SK-N-SH treated with all-trans-retinoic acid at 6 μM for 48 hours (cell line): ENCODE measurements around the gene DENND1C.

Source experiments
- ATAC-seq: fragments of 200-7000 bp; cut with Tn5 transposase; 3 replicates; pipeline ENCODE4 v1.9.1; 2020; ENCODE audit warnings: mild to moderate bottlenecking, moderate library complexity
- ARNTL ChIP-seq: fragments of 450-650 bp; formaldehyde crosslinking; IDR thresholded peaks from 2 replicates; pipeline ENCODE4 v1.5.0; 2020; ENCODE audit warnings: low read depth, mild to moderate bottlenecking, moderate library complexity, borderline replicate concordance
- BACH2 ChIP-seq: fragments of 250-450 bp; sonication (Bioruptor Pico); IDR thresholded peaks from 2 replicates; pipeline ENCODE4 v1.9.0; 2021; ENCODE audit warnings: mild to moderate bottlenecking, borderline replicate concordance
- CSDC2 ChIP-seq: fragments of 250-450 bp; sonication (Bioruptor Pico); IDR thresholded peaks from 2 replicates; pipeline ENCODE4 v1.5.0; 2020; ENCODE audit warnings: mild to moderate bottlenecking, moderate library complexity
- ESRRG ChIP-seq: fragments of 250-450 bp; sonication (Bioruptor Pico); IDR thresholded peaks from 2 replicates; pipeline ENCODE4 v1.6.1; 2021; ENCODE audit warnings: mild to moderate bottlenecking
- GLIS3 ChIP-seq: fragments of 250-450 bp; sonication (Bioruptor Pico); IDR thresholded peaks from 2 replicates; pipeline ENCODE4 v1.5.0; 2020; ENCODE audit warnings: mild to moderate bottlenecking, moderate library complexity
- ISL1 ChIP-seq: fragments of 250-450 bp; sonication (Bioruptor Pico); IDR thresholded peaks from 2 replicates; pipeline ENCODE4 v2.1.2; 2022; ENCODE audit warnings: mild to moderate bottlenecking, moderate library complexity
- OSR1 ChIP-seq: fragments of 250-450 bp; sonication (Bioruptor Pico); IDR thresholded peaks from 2 replicates; pipeline ENCODE4 v1.8.0; 2022; ENCODE audit warnings: moderate library complexity, mild to moderate bottlenecking, inconsistent platforms
- PPARA ChIP-seq: fragments of 250-450 bp; sonication (Bioruptor Pico); IDR thresholded peaks from 2 replicates; pipeline ENCODE4 v1.5.0; 2020; ENCODE audit warnings: mild to moderate bottlenecking, borderline replicate concordance
- SNAI2 ChIP-seq: fragments of 250-450 bp; sonication (Bioruptor Pico); IDR thresholded peaks from 2 replicates; pipeline ENCODE4 v1.5.0; 2020; ENCODE audit warnings: mild to moderate bottlenecking, moderate library complexity
- TCF4 ChIP-seq: fragments of 250-450 bp; sonication (Bioruptor Pico); IDR thresholded peaks from 2 replicates; pipeline ENCODE4 v1.8.0; 2021; ENCODE audit warnings: mild to moderate bottlenecking, moderate library complexity, borderline replicate concordance
- TOX ChIP-seq: fragments of 250-450 bp; sonication (Bioruptor Pico); IDR thresholded peaks from 2 replicates; pipeline ENCODE4 v1.8.0; 2021; ENCODE audit warnings: mild to moderate bottlenecking, moderate library complexity, borderline replicate concordance
- ZFP3 ChIP-seq: fragments of 250-450 bp; sonication (Bioruptor Pico); IDR thresholded peaks from 2 replicates; pipeline ENCODE4 v1.5.0; 2020; ENCODE audit warnings: mild to moderate bottlenecking, moderate library complexity
- ZFP30 ChIP-seq: fragments of 450-650 bp; formaldehyde crosslinking; IDR thresholded peaks from 2 replicates; pipeline ENCODE4 v1.5.0; 2022; ENCODE audit warnings: mild to moderate bottlenecking, moderate library complexity
- ZNF565 ChIP-seq: fragments of 450-650 bp; formaldehyde crosslinking; conservative IDR thresholded peaks from 2 replicates; pipeline ENCODE4 v1.5.0; 2020; ENCODE audit warnings: low read depth, mild to moderate bottlenecking, moderate library complexity
- ZNF70 ChIP-seq: fragments of 450-650 bp; formaldehyde crosslinking; IDR thresholded peaks from 2 replicates; pipeline ENCODE4 v1.5.0; 2020; ENCODE audit warnings: mild to moderate bottlenecking, moderate library complexity
- ZNF8 ChIP-seq: fragments of 450-650 bp; formaldehyde crosslinking; IDR thresholded peaks from 2 replicates; pipeline ENCODE4 v1.5.0; 2020; ENCODE audit warnings: mild to moderate bottlenecking, moderate library complexity
- TF ChIP-seq, protein P1 (sequence below): fragments of 250-450 bp; sonication (Bioruptor Pico); IDR thresholded peaks from 2 replicates; pipeline ENCODE4 v1.5.0; 2020; ENCODE audit warnings: mild to moderate bottlenecking, moderate library complexity
- TF ChIP-seq, protein P2 (sequence below): fragments of 250-450 bp; sonication (Bioruptor Pico); IDR thresholded peaks from 2 replicates; pipeline ENCODE4 v1.5.1; 2020; ENCODE audit warnings: low read depth, mild to moderate bottlenecking, moderate library complexity
- TF ChIP-seq, protein P3 (sequence below): fragments of 250-450 bp; sonication (Bioruptor Pico); IDR thresholded peaks from 2 replicates; pipeline ENCODE4 v1.8.0; 2020; ENCODE audit warnings: mild to moderate bottlenecking, moderate library complexity, borderline replicate concordance
- TF ChIP-seq, protein P4 (sequence below): fragments of 250-450 bp; sonication (Bioruptor Pico); IDR thresholded peaks from 2 replicates; pipeline ENCODE4 v1.8.0; 2021; ENCODE audit warnings: low read depth, mild to moderate bottlenecking, moderate library complexity, borderline replicate concordance

Gene DENND1C

DNA sequence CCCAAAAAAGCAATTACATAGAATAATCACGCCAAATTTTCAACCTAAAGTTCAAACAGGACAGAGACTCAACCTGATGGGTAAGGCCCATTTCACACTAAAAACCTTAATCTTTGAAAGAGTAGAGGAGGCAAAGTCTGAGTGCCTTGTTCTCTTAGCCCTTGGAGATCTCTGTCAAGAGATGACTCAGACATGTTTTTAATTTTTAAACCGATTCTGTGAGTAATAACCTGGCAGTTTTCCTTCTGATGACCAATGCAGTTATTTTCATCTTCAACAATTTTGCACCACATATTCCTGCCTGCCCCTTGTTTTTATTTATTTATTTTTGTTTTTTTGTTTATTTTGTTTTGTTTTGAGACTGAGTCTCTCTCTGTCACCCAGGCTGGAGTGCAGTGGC, 37.7 kb upstream of the DENND1C start:
- TF ChIP-seq ESRRG (CRISPR knock-in tag): no peak
- TF ChIP-seq ZFP3 (CRISPR knock-in tag): no peak
- TF ChIP-seq ZNF70 (CRISPR knock-in tag): no peak
- TF ChIP-seq, protein P1, sequence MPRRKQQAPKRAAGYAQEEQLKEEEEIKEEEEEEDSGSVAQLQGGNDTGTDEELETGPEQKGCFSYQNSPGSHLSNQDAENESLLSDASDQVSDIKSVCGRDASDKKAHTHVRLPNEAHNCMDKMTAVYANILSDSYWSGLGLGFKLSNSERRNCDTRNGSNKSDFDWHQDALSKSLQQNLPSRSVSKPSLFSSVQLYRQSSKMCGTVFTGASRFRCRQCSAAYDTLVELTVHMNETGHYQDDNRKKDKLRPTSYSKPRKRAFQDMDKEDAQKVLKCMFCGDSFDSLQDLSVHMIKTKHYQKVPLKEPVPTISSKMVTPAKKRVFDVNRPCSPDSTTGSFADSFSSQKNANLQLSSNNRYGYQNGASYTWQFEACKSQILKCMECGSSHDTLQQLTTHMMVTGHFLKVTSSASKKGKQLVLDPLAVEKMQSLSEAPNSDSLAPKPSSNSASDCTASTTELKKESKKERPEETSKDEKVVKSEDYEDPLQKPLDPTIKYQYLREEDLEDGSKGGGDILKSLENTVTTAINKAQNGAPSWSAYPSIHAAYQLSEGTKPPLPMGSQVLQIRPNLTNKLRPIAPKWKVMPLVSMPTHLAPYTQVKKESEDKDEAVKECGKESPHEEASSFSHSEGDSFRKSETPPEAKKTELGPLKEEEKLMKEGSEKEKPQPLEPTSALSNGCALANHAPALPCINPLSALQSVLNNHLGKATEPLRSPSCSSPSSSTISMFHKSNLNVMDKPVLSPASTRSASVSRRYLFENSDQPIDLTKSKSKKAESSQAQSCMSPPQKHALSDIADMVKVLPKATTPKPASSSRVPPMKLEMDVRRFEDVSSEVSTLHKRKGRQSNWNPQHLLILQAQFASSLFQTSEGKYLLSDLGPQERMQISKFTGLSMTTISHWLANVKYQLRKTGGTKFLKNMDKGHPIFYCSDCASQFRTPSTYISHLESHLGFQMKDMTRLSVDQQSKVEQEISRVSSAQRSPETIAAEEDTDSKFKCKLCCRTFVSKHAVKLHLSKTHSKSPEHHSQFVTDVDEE (CRISPR knock-in tag): no peak
- TF ChIP-seq TOX: no peak
- TF ChIP-seq TCF4 (CRISPR knock-in tag): no peak
- TF ChIP-seq ISL1 (CRISPR knock-in tag): no peak
- TF ChIP-seq, protein P2, sequence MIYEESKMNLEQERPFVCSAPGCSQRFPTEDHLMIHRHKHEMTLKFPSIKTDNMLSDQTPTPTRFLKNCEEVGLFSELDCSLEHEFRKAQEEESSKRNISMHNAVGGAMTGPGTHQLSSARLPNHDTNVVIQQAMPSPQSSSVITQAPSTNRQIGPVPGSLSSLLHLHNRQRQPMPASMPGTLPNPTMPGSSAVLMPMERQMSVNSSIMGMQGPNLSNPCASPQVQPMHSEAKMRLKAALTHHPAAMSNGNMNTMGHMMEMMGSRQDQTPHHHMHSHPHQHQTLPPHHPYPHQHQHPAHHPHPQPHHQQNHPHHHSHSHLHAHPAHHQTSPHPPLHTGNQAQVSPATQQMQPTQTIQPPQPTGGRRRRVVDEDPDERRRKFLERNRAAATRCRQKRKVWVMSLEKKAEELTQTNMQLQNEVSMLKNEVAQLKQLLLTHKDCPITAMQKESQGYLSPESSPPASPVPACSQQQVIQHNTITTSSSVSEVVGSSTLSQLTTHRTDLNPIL: no peak
- no peak for TF ChIP-seq ZNF565 (CRISPR knock-in tag)
- no peak for TF ChIP-seq GLIS3 (CRISPR knock-in tag)
- no peak for TF ChIP-seq SNAI2
- no peak; the same call in 2 of the 3 replicates for ATAC-seq

DNA sequence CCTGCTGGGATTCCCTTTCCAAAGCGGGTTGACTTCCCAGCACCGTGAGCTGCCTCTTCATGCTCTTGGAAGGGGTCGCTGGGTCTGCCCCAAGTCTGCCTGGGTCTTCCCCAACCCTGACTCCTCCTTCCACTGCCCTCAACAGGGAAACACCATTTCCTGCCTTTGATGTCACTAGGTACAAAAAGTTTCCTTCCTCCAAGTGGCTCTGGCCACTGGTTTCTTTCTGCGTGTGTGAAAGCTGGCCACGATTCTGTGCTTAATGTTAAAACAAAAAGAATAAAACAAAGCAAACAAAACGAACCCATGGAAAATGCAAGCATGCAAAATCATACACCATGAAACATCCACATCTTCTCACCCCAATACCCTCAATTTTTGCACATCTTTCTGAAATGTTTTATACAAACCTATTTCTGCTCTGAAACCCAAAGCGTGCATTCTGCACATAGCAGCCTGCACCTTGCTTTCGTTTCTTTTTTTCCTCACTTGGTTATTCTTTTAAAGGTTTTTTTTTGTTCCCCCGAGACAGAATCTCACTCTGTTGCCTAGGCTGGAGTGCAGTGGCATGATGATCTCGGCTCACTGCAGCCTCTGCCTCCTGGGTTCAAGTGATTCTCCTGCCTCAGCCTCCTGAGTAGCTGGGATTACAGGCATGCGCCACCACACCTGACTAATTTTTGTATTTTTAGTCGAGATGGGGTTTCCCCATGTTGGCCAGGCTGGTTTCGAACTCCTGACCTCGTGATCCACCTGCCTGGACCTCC, 36.7 kb upstream of the DENND1C start:
- ATAC-seq: no peak
- TF ChIP-seq, protein P2: no peak
- TF ChIP-seq PPARA (CRISPR knock-in tag): no peak

DNA sequence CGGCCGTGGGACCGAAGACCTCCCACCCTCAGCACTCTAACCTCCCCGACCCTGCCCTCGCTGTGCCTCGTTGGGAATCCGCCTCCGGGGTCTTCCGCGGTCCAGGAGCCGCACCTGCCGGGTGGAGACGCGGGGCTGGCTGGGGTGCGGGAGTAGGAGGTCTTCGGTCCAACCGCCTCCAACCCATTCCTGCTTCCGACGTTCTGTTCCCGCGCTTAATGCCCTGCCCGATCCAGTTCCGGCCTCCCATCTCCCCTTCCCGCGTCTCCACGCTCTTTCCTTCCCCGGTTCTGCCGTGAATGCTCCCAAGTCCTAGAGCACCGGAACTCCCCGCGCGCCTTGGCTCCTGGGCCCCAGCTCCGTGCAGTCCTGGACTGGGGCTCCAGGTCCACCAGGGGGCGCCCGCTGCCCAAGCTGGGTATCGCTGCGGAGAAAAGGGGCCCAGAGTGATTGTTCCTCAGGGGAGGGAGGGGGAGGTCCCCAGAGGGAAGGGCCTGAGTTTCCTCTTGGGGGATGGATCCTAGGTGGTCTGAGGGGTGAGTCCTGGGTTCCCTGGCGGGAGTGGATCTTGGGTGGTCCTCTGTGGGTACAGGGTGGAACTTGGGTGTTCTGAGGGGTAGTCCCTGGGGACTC, 35.2 kb upstream of the DENND1C start:
- TF ChIP-seq TCF4 (CRISPR knock-in tag): no peak
- TF ChIP-seq ZFP30: no peak
- no peak for TF ChIP-seq CSDC2
- TF ChIP-seq, protein P3, sequence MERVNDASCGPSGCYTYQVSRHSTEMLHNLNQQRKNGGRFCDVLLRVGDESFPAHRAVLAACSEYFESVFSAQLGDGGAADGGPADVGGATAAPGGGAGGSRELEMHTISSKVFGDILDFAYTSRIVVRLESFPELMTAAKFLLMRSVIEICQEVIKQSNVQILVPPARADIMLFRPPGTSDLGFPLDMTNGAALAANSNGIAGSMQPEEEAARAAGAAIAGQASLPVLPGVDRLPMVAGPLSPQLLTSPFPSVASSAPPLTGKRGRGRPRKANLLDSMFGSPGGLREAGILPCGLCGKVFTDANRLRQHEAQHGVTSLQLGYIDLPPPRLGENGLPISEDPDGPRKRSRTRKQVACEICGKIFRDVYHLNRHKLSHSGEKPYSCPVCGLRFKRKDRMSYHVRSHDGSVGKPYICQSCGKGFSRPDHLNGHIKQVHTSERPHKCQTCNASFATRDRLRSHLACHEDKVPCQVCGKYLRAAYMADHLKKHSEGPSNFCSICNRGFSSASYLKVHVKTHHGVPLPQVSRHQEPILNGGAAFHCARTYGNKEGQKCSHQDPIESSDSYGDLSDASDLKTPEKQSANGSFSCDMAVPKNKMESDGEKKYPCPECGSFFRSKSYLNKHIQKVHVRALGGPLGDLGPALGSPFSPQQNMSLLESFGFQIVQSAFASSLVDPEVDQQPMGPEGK (CRISPR knock-in tag): no peak
- no peak for TF ChIP-seq OSR1
- TF ChIP-seq ZNF565 (CRISPR knock-in tag): no peak
- no peak for TF ChIP-seq GLIS3 (CRISPR knock-in tag)
- TF ChIP-seq ESRRG (CRISPR knock-in tag): no peak
- no peak for TF ChIP-seq PPARA (CRISPR knock-in tag)
- no peak for TF ChIP-seq ZNF70 (CRISPR knock-in tag)
- TF ChIP-seq, protein P1 (CRISPR knock-in tag): no peak
- TF ChIP-seq, protein P4, sequence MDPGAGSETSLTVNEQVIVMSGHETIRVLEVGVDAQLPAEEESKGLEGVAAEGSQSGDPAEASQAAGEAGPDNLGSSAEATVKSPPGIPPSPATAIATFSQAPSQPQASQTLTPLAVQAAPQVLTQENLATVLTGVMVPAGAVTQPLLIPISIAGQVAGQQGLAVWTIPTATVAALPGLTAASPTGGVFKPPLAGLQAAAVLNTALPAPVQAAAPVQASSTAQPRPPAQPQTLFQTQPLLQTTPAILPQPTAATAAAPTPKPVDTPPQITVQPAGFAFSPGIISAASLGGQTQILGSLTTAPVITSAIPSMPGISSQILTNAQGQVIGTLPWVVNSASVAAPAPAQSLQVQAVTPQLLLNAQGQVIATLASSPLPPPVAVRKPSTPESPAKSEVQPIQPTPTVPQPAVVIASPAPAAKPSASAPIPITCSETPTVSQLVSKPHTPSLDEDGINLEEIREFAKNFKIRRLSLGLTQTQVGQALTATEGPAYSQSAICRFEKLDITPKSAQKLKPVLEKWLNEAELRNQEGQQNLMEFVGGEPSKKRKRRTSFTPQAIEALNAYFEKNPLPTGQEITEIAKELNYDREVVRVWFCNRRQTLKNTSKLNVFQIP (CRISPR knock-in tag): no peak
- no peak for TF ChIP-seq BACH2 (CRISPR knock-in tag)
- no peak for TF ChIP-seq ZNF8
- TF ChIP-seq ARNTL (CRISPR knock-in tag): no peak
- peak; percentile 94 for ATAC-seq
